Gastrocnemius medialis (tissue), 4 donors: ENCODE data around the gene HSH2D.

Experiments
- POLR2A ChIP-seq, 2 donors: fragments of 450-650 bp; IDR thresholded peaks; one replicate each; pipeline ENCODE4 v1.6.1; 2017; ENCODE audit warnings: antibody characterized with exemption in 2 of 2, mild to moderate bottlenecking in 2 of 2, moderate library complexity in 2 of 2
- TF ChIP-seq, protein P1 (sequence below), 5 experiments: fragments of 450-650 bp in 3 of 5; fragments of 200-600 bp in 2 of 5; sonication (generic) in 2 of 5; IDR thresholded peaks in 4 of 5; conservative IDR thresholded peaks in 1 of 5; 1 replicate in 4 of 5; 2 replicates in 1 of 5; pipeline ENCODE4 v1.5.1; 2016 to 2019; ENCODE audit warnings: antibody characterized with exemption in 5 of 5, mild to moderate bottlenecking in 3 of 5, moderate library complexity in 3 of 5

DNA sequence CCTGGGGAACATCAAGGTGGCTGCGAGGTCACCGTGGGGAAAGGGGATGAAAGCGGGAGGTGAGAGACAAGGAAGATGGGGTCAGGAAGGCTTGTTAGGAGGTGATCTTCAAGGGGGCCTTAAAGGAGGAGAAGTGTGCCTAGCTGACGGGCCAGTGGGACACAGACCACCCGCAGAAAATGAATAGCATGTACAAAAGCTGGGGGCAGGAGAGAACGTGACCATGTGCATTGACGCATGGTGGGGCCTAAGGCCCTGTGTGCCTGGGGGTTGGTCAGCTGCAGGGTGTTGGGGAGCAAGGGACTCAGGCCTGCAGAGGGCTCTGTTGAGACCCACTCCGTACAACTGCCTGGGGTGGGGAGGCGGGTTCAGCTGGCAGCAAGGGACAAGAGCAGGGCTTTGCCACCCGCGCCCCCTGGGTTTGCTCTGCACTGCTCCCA, 25.9 kb upstream of the HSH2D start:
- TF ChIP-seq, protein P1, sequence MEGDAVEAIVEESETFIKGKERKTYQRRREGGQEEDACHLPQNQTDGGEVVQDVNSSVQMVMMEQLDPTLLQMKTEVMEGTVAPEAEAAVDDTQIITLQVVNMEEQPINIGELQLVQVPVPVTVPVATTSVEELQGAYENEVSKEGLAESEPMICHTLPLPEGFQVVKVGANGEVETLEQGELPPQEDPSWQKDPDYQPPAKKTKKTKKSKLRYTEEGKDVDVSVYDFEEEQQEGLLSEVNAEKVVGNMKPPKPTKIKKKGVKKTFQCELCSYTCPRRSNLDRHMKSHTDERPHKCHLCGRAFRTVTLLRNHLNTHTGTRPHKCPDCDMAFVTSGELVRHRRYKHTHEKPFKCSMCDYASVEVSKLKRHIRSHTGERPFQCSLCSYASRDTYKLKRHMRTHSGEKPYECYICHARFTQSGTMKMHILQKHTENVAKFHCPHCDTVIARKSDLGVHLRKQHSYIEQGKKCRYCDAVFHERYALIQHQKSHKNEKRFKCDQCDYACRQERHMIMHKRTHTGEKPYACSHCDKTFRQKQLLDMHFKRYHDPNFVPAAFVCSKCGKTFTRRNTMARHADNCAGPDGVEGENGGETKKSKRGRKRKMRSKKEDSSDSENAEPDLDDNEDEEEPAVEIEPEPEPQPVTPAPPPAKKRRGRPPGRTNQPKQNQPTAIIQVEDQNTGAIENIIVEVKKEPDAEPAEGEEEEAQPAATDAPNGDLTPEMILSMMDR (IDR thresholded peaks at IDR 0.05 in 4 of 5, conservative IDR thresholded peaks at IDR 0.05 in 1 of 5), result no peak
- no peak for TF ChIP-seq POLR2A (IDR thresholded peaks at IDR 0.05)
